Gastrocnemius medialis (tissue), 4 donors: ENCODE measurements around the gene TTLL12. TPM values are rescaled to one million over a fixed set of nuclear protein-coding genes. Genes with fewer than 3 reads are reported as not detected.

Experiments used
- ATAC-seq, 2 donors: fragments of 150-250 bp; one replicate each; pipeline ENCODE4 v1.9.1; 2016
- DNase-seq, 2 donors: peaks; one replicate each; pipeline ENCODE4 v3.0.0-alpha.2; 2019
- H3K27ac ChIP-seq, 4 donors: fragments of 200-600 bp; sonication (generic); 1 replicate in 1 of 4; 2 replicates in 3 of 4; pipeline ENCODE4 v1.5.1; 2016 to 2018; ENCODE audit warnings: mild to moderate bottlenecking in 2 of 4, moderate library complexity in 1 of 4
- H3K27me3 ChIP-seq, 3 donors: fragments of 200-600 bp; sonication (generic) in 2 of 3; 1 replicate in 1 of 3; 2 replicates in 2 of 3; pipeline versions ENCODE4 v1.5.1 to v1.6.0; 2016 to 2019; ENCODE audit warnings: mild to moderate bottlenecking in 1 of 3, moderate library complexity in 1 of 3
- H3K36me3 ChIP-seq, 2 donors: fragments of 200-600 bp; sonication (generic) in 1 of 2; one replicate each; pipeline ENCODE4 v1.5.1; 2017 to 2018
- H3K4me1 ChIP-seq, 2 donors: fragments of 200-600 bp; sonication (generic) in 1 of 2; one replicate each; pipeline ENCODE4 v1.5.1; 2016 to 2017; ENCODE audit warnings: mild to moderate bottlenecking in 2 of 2
- H3K4me3 ChIP-seq, 4 donors: fragments of 200-600 bp; sonication (generic) in 3 of 4; 1 replicate in 1 of 4; 2 replicates in 3 of 4; pipeline ENCODE4 v1.5.1; 2016 to 2019; ENCODE audit warnings: mild to moderate bottlenecking in 2 of 4
- H3K9me3 ChIP-seq, 3 donors: fragments of 200-600 bp; sonication (generic) in 2 of 3; 1 replicate in 1 of 3; 2 replicates in 2 of 3; pipeline ENCODE4 v1.5.1; 2016 to 2019
- CTCF ChIP-seq, 5 experiments: fragments of 450-650 bp in 3 of 5; fragments of 200-600 bp in 2 of 5; sonication (generic) in 2 of 5; IDR thresholded peaks in 4 of 5; conservative IDR thresholded peaks in 1 of 5; 1 replicate in 4 of 5; 2 replicates in 1 of 5; pipeline ENCODE4 v1.5.1; 2016 to 2019; ENCODE audit warnings: antibody characterized with exemption in 5 of 5, mild to moderate bottlenecking in 3 of 5, moderate library complexity in 3 of 5
- POLR2A ChIP-seq, 2 donors: fragments of 450-650 bp; IDR thresholded peaks; one replicate each; pipeline ENCODE4 v1.6.1; 2017; ENCODE audit warnings: antibody characterized with exemption in 2 of 2, mild to moderate bottlenecking in 2 of 2, moderate library complexity in 2 of 2
- in situ Hi-C, 4 donors: fragments of 200-750 bp; cut with MboI; loops; one replicate each; pipeline versions ENCODE4 v1.15.0 to v1.8.0; 2017; ENCODE audit warnings: low sequenced_read_pairs in 4 of 4
- intact Hi-C: fragments of 100-400 bp; cut with DNase I; formaldehyde crosslinking; loops from one replicate; pipeline ENCODE4 v1.15.1; 2023; ENCODE audit warnings: low total_unique reads
- total RNA-seq, 4 donors: library from RNA; depleted of rRNA; stranded (reverse); fragments of >200 nt; gene quantifications; one replicate each; pipeline versions ENCODE4 v1.1.0 to v1.2.3, GENCODE V29; 2016

The TTLL12 gene
- total RNA-seq, 4 donors from 2014 or later: 13.7 to 41.8 (median 19.6) TPM

GRCh38 chr22:43208703-43209522 lies 22.0 kb upstream of the TTLL12 start:
- DNase-seq (no peak), ATAC-seq (no peak)
- intact Hi-C loops (no loop called here), in situ Hi-C loops (no loop called here)
- Histone ChIP-seq H3K27ac (no peak overlapping the region), H3K9me3 (no peaks in the 10 kb centered on the region), H3K36me3 (no peaks in the 10 kb centered on the region), H3K4me3 (no peak overlapping the region), H3K4me1 (no peaks in the 10 kb centered on the region), H3K27me3 (no peaks in the 10 kb centered on the region)
- TF ChIP-seq CTCF (IDR thresholded peaks at IDR 0.05 in 4 of 5, conservative IDR thresholded peaks at IDR 0.05 in 1 of 5): no peak
- TF ChIP-seq POLR2A (IDR thresholded peaks at IDR 0.05): no peak

- Histone ChIP-seq H3K9me3 (no peaks in the 10 kb centered on the region), H3K36me3 (no peaks in the 10 kb centered on the region), H3K27ac (no peak overlapping the region), H3K27me3 (no peaks in the 10 kb centered on the region), H3K4me3 (no peak overlapping the region), H3K4me1 (no peaks in the 10 kb centered on the region)
- TF ChIP-seq CTCF (IDR thresholded peaks at IDR 0.05 in 4 of 5, conservative IDR thresholded peaks at IDR 0.05 in 1 of 5) (no peak), POLR2A (IDR thresholded peaks at IDR 0.05) (no peak)
- ATAC-seq (no peak), DNase-seq (no peak)
- intact Hi-C loops (no loop called here), in situ Hi-C loops (no loop called here)
Measured at GRCh38 chr22:43207849-43208702, 21.1 kb upstream of the TTLL12 start.

- DNase-seq (no peak), ATAC-seq (no peak)
- in situ Hi-C loops: no loop called here
- Histone ChIP-seq H3K27me3 (peaks cover 0 to 3% (median 0%) of the 10 kb centered on the region in 3 donors), H3K4me3 (no peak overlapping the region), H3K36me3 (no peaks in the 10 kb centered on the region), H3K27ac (no peak overlapping the region), H3K4me1 (no peaks in the 10 kb centered on the region), H3K9me3 (no peaks in the 10 kb centered on the region)
- no peak for TF ChIP-seq CTCF (IDR thresholded peaks at IDR 0.05 in 4 of 5, conservative IDR thresholded peaks at IDR 0.05 in 1 of 5)
- TF ChIP-seq POLR2A (IDR thresholded peaks at IDR 0.05): no peak
- intact Hi-C loops: no loop called here
Measured at GRCh38 chr22:43207386-43207785, 20.5 kb upstream of the TTLL12 start.

GRCh38 chr22:43206509-43207161 lies 19.7 kb upstream of the TTLL12 start:
- ATAC-seq (no peak), DNase-seq (no peak)
- Histone ChIP-seq H3K4me3 (no peak overlapping the region), H3K4me1 (no peaks in the 10 kb centered on the region), H3K27me3 (peaks cover 0 to 3% (median 0%) of the 10 kb centered on the region in 3 donors), H3K9me3 (no peaks in the 10 kb centered on the region), H3K36me3 (no peaks in the 10 kb centered on the region), H3K27ac (no peak overlapping the region)
- intact Hi-C loops: no loop called here
- TF ChIP-seq POLR2A (IDR thresholded peaks at IDR 0.05) (no peak), CTCF (IDR thresholded peaks at IDR 0.05 in 4 of 5, conservative IDR thresholded peaks at IDR 0.05 in 1 of 5) (no peak)
- in situ Hi-C loops: no loop called here
